Panc1 (cell line): Measurements from ENCODE around the gene FAM117B.

Experiments used
- CTCF ChIP-seq: fragments of 450-650 bp; IDR thresholded peaks from 2 replicates; pipeline ENCODE4 v1.5.1; 2017; ENCODE audit warnings: mild to moderate bottlenecking
- REST ChIP-seq, 2 experiments: IDR thresholded peaks; 2 replicates each; pipeline ENCODE4 v1.6.1; 2011 to 2012; ENCODE audit warnings: low read depth in 2 of 2, control low read depth in 1 of 2, low read length in 1 of 2, mild to moderate bottlenecking in 1 of 2, moderate library complexity in 1 of 2; ENCODE audit not compliant: insufficient read depth in 1 of 2

GRCh38 chr2:202682274-202682673 is 47.5 kb downstream of the FAM117B start:
- TF ChIP-seq REST (IDR thresholded peaks at IDR 0.05; ENCODE audit: insufficient read depth in 1 of 2, low read depth in 2 of 2, low read length in 1 of 2) (no peak), CTCF (no peak)
